Measurements from ENCODE around the gene RPA1. TPM values are rescaled to one million over a fixed set of nuclear protein-coding genes. Genes with fewer than 3 reads are reported as not detected.

Gene RPA1
- total RNA-seq, 1 experiment from 2014 or later: 198 TPM

DNA sequence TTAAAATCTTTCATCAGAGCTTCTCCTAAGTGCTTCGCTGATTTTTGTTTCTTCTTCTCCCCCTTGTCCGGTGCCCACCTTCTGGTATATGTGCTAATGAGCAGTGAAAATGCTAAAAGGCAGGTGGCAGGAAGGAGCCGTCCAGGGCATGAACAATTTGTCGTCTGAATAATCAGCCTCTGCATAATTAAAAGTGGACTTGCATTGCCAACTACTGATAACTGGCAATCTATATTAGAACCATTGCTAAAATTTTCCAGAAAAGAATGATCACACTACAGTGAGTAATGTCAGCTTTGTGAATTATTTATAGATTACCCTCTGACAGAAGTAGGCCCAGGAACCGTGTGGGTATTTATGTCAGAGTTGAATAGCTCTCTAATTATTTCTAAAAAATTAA is 39.9 kb upstream of the RPA1 start:
- Histone ChIP-seq H3K36me3 (ENCODE audit: control insufficient read depth in 1 of 2, insufficient read depth in 2 of 2, low read length in 2 of 2) (peaks cover 0 to 11% of the 10 kb centered on the region in 2 experiments; a peak in 1 of 4 replicates), H3K27ac (ENCODE audit: low read depth, low read length) (no peak overlapping the region), H3K4me1 (ENCODE audit: control insufficient read depth in 1 of 2, insufficient read depth in 2 of 2, low read length in 2 of 2) (peaks cover 10 to 26% of the 10 kb centered on the region in 2 experiments), H2AFZ (ENCODE audit: low read depth, low read length, poor library complexity, severe bottlenecking) (no peak overlapping the region), H3K4me2 (ENCODE audit: low read length) (no peak overlapping the region), H3K9me3 (ENCODE audit: control insufficient read depth in 1 of 2, insufficient read depth in 1 of 2, low read depth in 1 of 2, low read length in 2 of 2) (no peaks in the 10 kb centered on the region), H4K20me1 (ENCODE audit: insufficient read depth) (no peaks in the 10 kb centered on the region), H3K27me3 (ENCODE audit: insufficient read depth, low read length) (no peaks in the 10 kb centered on the region), H3K9me2 (ENCODE audit: insufficient read depth) (no peaks in the 10 kb centered on the region), H3K9ac (ENCODE audit: low read length) (no peak overlapping the region), H3K4me3 (replicated peaks in 1 of 2; ENCODE audit: low read depth in 1 of 2, low read length in 2 of 2) (no peak overlapping the region), H3K79me2 (ENCODE audit: insufficient read depth, low read length) (peaks cover 41% of the 10 kb centered on the region)
- no peak for ATAC-seq
- intact Hi-C loops (cut with micrococcal nuclease): no loop called here
- RAD21 ChIA-PET (ENCODE audit: low non-redundant PET in 1 of 2, low total read pairs in 2 of 2, uncharacterized antibody in 2 of 2, unreplicated experiment in 2 of 2): no interaction called here
- CTCF ChIA-PET: no interaction called here
- TF ChIP-seq EZH2phosphoT487 (IDR thresholded peaks at IDR 0.05; ENCODE audit: borderline replicate concordance) (no peak), SP1 (IDR thresholded peaks at IDR 0.05; ENCODE audit: low read depth) (no peak), TCF7L2 (IDR thresholded peaks at IDR 0.05; ENCODE audit: borderline replicate concordance, extremely low read depth, insufficient read depth, insufficient read length) (no peak), MAX (IDR thresholded peaks at IDR 0.05) (no peak)
- no peak for DNase-seq (ENCODE audit: low read depth, low spot score)
- POLR2A ChIA-PET: no interaction called here
- BruUV-seq (replicated peaks): no TSS peak

- no peak for DNase-seq (ENCODE audit: low read depth, low spot score)
- peaks cover 4 to 14% of the 10 kb centered on the region in 2 experiments for H3K4me1 ChIP-seq (ENCODE audit: control insufficient read depth in 1 of 2, insufficient read depth in 2 of 2, low read length in 2 of 2)
- RAD21 ChIA-PET (ENCODE audit: low non-redundant PET in 1 of 2, low total read pairs in 2 of 2, uncharacterized antibody in 2 of 2, unreplicated experiment in 2 of 2): no interaction called here
- intact Hi-C loops (cut with micrococcal nuclease): no loop called here
- no peak overlapping the region for H3K27ac ChIP-seq (ENCODE audit: low read depth, low read length)
- CTCF ChIA-PET: no interaction called here
- no peaks in the 10 kb centered on the region for H4K20me1 ChIP-seq (ENCODE audit: insufficient read depth)
- peaks cover 67% of the 10 kb centered on the region for H3K79me2 ChIP-seq (ENCODE audit: insufficient read depth, low read length)
- no peak overlapping the region for H2AFZ ChIP-seq (ENCODE audit: low read depth, low read length, poor library complexity, severe bottlenecking)
- no peaks in the 10 kb centered on the region for H3K9me3 ChIP-seq (ENCODE audit: control insufficient read depth in 1 of 2, insufficient read depth in 1 of 2, low read depth in 1 of 2, low read length in 2 of 2)
- H3K9me2 ChIP-seq (ENCODE audit: insufficient read depth): no peaks in the 10 kb centered on the region
- POLR2A ChIA-PET: no interaction called here
- BruUV-seq (replicated peaks): no TSS peak
- H3K4me3 ChIP-seq (replicated peaks in 1 of 2; ENCODE audit: low read depth in 1 of 2, low read length in 2 of 2): no peak overlapping the region
- no peak for ATAC-seq
- H3K36me3 ChIP-seq (ENCODE audit: control insufficient read depth in 1 of 2, insufficient read depth in 2 of 2, low read length in 2 of 2): peaks cover 0 to 3% of the 10 kb centered on the region in 2 experiments; a peak in 2 of 4 replicates
- no peak overlapping the region for H3K9ac ChIP-seq (ENCODE audit: low read length)
- no peak overlapping the region for H3K4me2 ChIP-seq (ENCODE audit: low read length)
- H3K27me3 ChIP-seq (ENCODE audit: insufficient read depth, low read length): no peaks in the 10 kb centered on the region
- TF ChIP-seq MAX (IDR thresholded peaks at IDR 0.05) (no peak), TCF7L2 (IDR thresholded peaks at IDR 0.05; ENCODE audit: borderline replicate concordance, extremely low read depth, insufficient read depth, insufficient read length) (no peak), EZH2phosphoT487 (IDR thresholded peaks at IDR 0.05; ENCODE audit: borderline replicate concordance) (no peak), ZBTB33 (IDR thresholded peaks at IDR 0.05; ENCODE audit: extremely low read depth, insufficient replicate concordance, low read length) (no peak), EZH2 (IDR thresholded peaks at IDR 0.05) (no peak), ZFX (IDR thresholded peaks at IDR 0.05) (no peak), FOSL1 (IDR thresholded peaks at IDR 0.05; ENCODE audit: low read depth) (no peak), ZNF274 (IDR thresholded peaks at IDR 0.05; ENCODE audit: low read depth, low read length) (no peak), ELF1 (IDR thresholded peaks at IDR 0.05; ENCODE audit: borderline replicate concordance, low read depth) (no peak), RAD21 (IDR thresholded peaks at IDR 0.05; ENCODE audit: low read depth) (no peak)
- TF ChIP-seq, protein P1, sequence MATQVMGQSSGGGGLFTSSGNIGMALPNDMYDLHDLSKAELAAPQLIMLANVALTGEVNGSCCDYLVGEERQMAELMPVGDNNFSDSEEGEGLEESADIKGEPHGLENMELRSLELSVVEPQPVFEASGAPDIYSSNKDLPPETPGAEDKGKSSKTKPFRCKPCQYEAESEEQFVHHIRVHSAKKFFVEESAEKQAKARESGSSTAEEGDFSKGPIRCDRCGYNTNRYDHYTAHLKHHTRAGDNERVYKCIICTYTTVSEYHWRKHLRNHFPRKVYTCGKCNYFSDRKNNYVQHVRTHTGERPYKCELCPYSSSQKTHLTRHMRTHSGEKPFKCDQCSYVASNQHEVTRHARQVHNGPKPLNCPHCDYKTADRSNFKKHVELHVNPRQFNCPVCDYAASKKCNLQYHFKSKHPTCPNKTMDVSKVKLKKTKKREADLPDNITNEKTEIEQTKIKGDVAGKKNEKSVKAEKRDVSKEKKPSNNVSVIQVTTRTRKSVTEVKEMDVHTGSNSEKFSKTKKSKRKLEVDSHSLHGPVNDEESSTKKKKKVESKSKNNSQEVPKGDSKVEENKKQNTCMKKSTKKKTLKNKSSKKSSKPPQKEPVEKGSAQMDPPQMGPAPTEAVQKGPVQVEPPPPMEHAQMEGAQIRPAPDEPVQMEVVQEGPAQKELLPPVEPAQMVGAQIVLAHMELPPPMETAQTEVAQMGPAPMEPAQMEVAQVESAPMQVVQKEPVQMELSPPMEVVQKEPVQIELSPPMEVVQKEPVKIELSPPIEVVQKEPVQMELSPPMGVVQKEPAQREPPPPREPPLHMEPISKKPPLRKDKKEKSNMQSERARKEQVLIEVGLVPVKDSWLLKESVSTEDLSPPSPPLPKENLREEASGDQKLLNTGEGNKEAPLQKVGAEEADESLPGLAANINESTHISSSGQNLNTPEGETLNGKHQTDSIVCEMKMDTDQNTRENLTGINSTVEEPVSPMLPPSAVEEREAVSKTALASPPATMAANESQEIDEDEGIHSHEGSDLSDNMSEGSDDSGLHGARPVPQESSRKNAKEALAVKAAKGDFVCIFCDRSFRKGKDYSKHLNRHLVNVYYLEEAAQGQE (IDR thresholded peaks at IDR 0.05; ENCODE audit: low read depth): no peak
These were observed 37.0 kb upstream of the RPA1 start for GRCh38 chr17:1792495-1793446.
